ENCODE measurements around the gene TMED8. TPM values are rescaled to one million over a fixed set of nuclear protein-coding genes. Genes with fewer than 3 reads are reported as not detected.
"Not testable (repeated sequence)": the region's sequence is repeated elsewhere in the genome, so short reads cannot be mapped to it uniquely, and the experiment has no call there.

TMED8 gene
- total and polyA plus RNA-seq, 9 donors = 5.5 to 17.4 (median 13.1) TPM

DNA sequence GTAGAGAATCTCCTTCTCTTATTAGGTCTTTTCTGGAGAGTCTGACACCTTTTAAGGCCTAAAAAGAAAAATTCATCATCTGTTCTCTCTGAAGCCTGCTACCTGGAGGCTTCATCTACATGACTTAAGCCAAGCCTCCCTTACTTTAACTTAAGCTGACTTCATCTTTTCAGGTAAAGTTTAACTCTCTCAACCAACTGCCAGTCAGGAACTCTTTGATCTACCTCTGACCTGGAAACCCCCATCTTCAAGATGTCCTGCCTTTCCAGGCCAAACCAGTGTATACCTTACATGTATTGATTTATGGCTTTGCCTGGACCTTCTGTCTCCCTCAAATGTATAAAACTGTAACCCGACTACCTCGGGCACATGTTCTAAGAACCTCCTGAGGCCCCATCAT lies 38.6 kb downstream of the TMED8 start:
- H3K4me3 ChIP-seq = no peak overlapping the region
- DNase-seq = no peak
- H3K9me3 ChIP-seq = no peaks in the 10 kb centered on the region
- no peaks in the 10 kb centered on the region for H3K27me3 ChIP-seq
- intact Hi-C loops (cut with DNase I) = no loop called here
- 81 to 84% (median 81%) methylated on average over 2 of the region's 2 CpGs for WGBS, 3 donors
- TF ChIP-seq, protein P1, sequence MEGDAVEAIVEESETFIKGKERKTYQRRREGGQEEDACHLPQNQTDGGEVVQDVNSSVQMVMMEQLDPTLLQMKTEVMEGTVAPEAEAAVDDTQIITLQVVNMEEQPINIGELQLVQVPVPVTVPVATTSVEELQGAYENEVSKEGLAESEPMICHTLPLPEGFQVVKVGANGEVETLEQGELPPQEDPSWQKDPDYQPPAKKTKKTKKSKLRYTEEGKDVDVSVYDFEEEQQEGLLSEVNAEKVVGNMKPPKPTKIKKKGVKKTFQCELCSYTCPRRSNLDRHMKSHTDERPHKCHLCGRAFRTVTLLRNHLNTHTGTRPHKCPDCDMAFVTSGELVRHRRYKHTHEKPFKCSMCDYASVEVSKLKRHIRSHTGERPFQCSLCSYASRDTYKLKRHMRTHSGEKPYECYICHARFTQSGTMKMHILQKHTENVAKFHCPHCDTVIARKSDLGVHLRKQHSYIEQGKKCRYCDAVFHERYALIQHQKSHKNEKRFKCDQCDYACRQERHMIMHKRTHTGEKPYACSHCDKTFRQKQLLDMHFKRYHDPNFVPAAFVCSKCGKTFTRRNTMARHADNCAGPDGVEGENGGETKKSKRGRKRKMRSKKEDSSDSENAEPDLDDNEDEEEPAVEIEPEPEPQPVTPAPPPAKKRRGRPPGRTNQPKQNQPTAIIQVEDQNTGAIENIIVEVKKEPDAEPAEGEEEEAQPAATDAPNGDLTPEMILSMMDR (IDR thresholded peaks at IDR 0.05) = no peak
- TF ChIP-seq POLR2A (IDR thresholded peaks at IDR 0.05) = no peak
- no peak for TF ChIP-seq EP300 (IDR thresholded peaks at IDR 0.05)
- no peaks in the 10 kb centered on the region for H3K4me1 ChIP-seq (ENCODE audit: insufficient read depth)
- no peak overlapping the region for H3K27ac ChIP-seq
- H3K36me3 ChIP-seq = no peaks in the 10 kb centered on the region

DNA sequence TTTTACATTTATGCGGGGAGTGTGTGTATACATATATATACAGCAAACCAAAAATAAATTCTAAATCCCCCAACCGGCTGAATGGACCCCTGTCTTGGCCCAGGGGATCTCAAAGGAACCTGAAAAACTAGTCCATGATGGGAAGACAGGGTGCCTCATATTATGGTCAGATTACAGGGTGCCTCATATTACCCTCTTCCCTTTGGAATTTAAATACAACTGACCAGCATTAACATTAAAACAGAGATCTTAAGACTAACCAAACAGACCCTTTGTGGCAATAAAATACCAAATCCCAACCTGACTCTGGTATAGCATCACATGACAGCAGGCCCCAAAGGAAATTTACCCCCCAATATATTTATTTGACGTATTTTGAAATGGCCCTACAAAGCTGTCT lies 39.0 kb downstream of the TMED8 start:
- no peak overlapping the region for H3K4me3 ChIP-seq
- H3K4me1 ChIP-seq (ENCODE audit: insufficient read depth) = no peaks in the 10 kb centered on the region
- H3K27me3 ChIP-seq = no peaks in the 10 kb centered on the region
- 87 to 92% (median 92%) methylated on average over 3 of the region's 3 CpGs for WGBS, 3 donors
- no peaks in the 10 kb centered on the region for H3K36me3 ChIP-seq
- intact Hi-C loops (cut with DNase I) = no loop called here
- TF ChIP-seq EP300 (IDR thresholded peaks at IDR 0.05) (no peak), POLR2A (IDR thresholded peaks at IDR 0.05) (no peak)
- TF ChIP-seq, protein P1 (IDR thresholded peaks at IDR 0.05) = no peak
- H3K9me3 ChIP-seq = no peaks in the 10 kb centered on the region
- H3K27ac ChIP-seq = no peak overlapping the region
- DNase-seq = no peak

DNA sequence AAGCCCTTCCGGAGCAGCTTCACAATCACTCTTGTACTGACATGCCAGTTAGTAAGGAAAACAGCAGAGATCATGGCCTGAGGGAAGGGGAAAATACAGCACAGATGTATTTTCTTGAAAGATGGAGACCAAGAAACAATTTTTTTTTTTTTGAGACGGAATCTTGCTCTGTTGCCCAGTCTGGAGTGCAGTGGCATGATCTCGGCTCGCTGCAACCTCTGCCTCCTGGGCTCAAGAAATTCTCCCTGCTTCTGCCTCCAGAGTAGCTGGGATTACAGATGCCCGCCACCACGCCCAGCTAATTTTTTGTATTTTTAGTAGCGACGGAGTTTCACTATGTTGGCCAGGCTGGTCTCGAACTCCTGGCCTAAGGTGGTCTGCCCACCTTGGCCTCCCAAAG lies 39.6 kb downstream of the TMED8 start:
- H3K4me1 ChIP-seq (ENCODE audit: insufficient read depth); H3K27me3 ChIP-seq; intact Hi-C loops (cut with DNase I); H3K4me3 ChIP-seq; H3K27ac ChIP-seq; DNase-seq; H3K36me3 ChIP-seq; H3K9me3 ChIP-seq: not testable (repeated sequence)
- WGBS, 3 donors = 95 to 97% (median 96%) methylated on average over 9 of the region's 9 CpGs

DNA sequence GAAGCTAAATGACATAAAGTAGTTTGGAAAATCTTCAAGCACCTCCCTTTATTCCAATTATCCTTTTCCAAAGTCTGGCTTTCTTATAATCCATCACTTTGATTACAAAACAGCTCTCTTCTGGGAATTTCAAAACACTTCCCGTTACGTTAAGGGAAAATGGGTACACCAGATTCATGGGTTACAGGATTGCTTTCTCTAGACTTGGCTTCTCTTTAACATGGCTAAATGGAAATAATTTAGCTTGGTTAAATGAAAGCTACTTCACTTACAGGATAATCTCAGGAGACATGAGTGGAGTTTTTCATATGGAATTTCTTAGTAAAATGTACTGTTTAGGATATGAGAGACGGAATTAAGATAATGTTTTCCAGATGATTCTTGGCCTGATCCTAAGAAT lies 41.3 kb downstream of the TMED8 start:
- intact Hi-C loops (cut with DNase I) = no loop called here
- no peak overlapping the region for H3K27ac ChIP-seq
- H3K27me3 ChIP-seq = no peaks in the 10 kb centered on the region
- no peaks in the 10 kb centered on the region for H3K9me3 ChIP-seq
- no peak overlapping the region for H3K4me3 ChIP-seq
- H3K4me1 ChIP-seq (ENCODE audit: insufficient read depth) = no peaks in the 10 kb centered on the region
- TF ChIP-seq EP300 (IDR thresholded peaks at IDR 0.05) (no peak), POLR2A (IDR thresholded peaks at IDR 0.05) (no peak)
- TF ChIP-seq, protein P1 (IDR thresholded peaks at IDR 0.05) = no peak
- WGBS, 3 donors = 89 to 95% (median 91%) methylated on average over 3 of the region's 3 CpGs
- no peaks in the 10 kb centered on the region for H3K36me3 ChIP-seq
- no peak for DNase-seq

DNA sequence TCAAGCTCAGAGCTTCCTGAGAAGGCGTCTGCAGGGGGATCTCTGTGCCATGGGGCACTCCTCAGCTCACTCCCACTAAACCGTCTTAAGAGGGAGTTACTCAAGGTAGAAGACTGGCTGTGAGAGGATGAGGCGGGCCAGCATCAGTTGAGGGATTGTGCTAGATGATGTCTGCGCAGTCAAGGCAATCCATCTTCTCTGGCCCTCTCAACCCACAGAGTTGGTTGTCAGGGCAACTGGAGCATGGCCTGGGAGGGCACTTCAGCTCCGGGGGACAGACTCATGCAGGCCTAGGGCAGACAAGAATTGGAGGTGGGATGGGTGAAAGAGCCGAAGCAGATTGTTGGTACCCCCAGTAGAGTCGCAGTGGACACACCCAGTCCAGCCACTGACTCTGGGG lies 47.0 kb downstream of the TMED8 start:
- no peaks in the 10 kb centered on the region for H3K9me3 ChIP-seq
- intact Hi-C loops (cut with DNase I) = loop anchor here in 1 of 4 donors (10.0 kb wide), 1 partner anchor 125 kb away; the partner anchor contains the start of genes AHSA1 and VIPAS39
- H3K4me1 ChIP-seq (ENCODE audit: insufficient read depth) = no peaks in the 10 kb centered on the region
- H3K27me3 ChIP-seq = no peaks in the 10 kb centered on the region
- no peak for TF ChIP-seq POLR2A (IDR thresholded peaks at IDR 0.05)
- TF ChIP-seq EP300 (IDR thresholded peaks at IDR 0.05) = no peak
- TF ChIP-seq, protein P1 (IDR thresholded peaks at IDR 0.05) = no peak
- no peak overlapping the region for H3K4me3 ChIP-seq
- no peaks in the 10 kb centered on the region for H3K36me3 ChIP-seq
- WGBS, 3 donors = 68 to 83% (median 72%) methylated on average over 7 of the region's 7 CpGs
- DNase-seq = no peak
- no peak overlapping the region for H3K27ac ChIP-seq

Measured in ovary (tissue), 9 donors.